ENCODE results near the gene RPL26. TPM values are rescaled to one million over a fixed set of nuclear protein-coding genes. Genes with fewer than 3 reads are reported as not detected.
"Not testable (repeated sequence)": the region's sequence is repeated elsewhere in the genome, so short reads cannot be mapped to it uniquely, and the experiment has no call there.

RPL26 gene
- total RNA-seq, 6 experiments from 2014 or later: 467 to 1,753 (median 509) TPM

GRCh38 chr17:8384801-8385378, 1.9 kb upstream of the RPL26 start:
- intact Hi-C loops (cut with DNase I): no loop called here
- Histone ChIP-seq H3K4me3 (no peak overlapping the region), H3K27me3 (no peaks in the 10 kb centered on the region), H3K36me3 (peaks cover 0 to 19% (median 9%) of the 10 kb centered on the region in 4 donors), H3K27ac (peak overlapping the region in 1 of 3 donors; percentile 33), H3K9me3 (no peaks in the 10 kb centered on the region), H3K4me1 (peaks cover 0 to 27% (median 10%) of the 10 kb centered on the region in 4 donors)
- TF ChIP-seq CTCF (IDR thresholded peaks at IDR 0.05) (no peak), POLR2A (IDR thresholded peaks at IDR 0.05) (no peak)
- DNase-seq (no peak), ATAC-seq (no peak)
- WGBS (ENCODE audit: insufficient coverage, low coverage, low lambda C conversion rate, missing lambda C conversion rate): 49% methylated on average over 6 of the region's 12 CpGs

GRCh38 chr17:8382880-8383142, 182 bp downstream of the RPL26 start:
- peaks cover 0 to 27% (median 10%) of the 10 kb centered on the region in 4 donors for H3K4me1 ChIP-seq
- WGBS (ENCODE audit: insufficient coverage, low coverage, low lambda C conversion rate, missing lambda C conversion rate): 0% methylated on average over 15 of the region's 15 CpGs

GRCh38 chr17:8382052-8382879, 727 bp downstream of the RPL26 start:
- no peak for TF ChIP-seq CTCF (IDR thresholded peaks at IDR 0.05)
- TF ChIP-seq POLR2A (IDR thresholded peaks at IDR 0.05): no peak
- H3K27me3 ChIP-seq: no peaks in the 10 kb centered on the region
- intact Hi-C loops (cut with DNase I): no loop called here
- DNase-seq (no peak), ATAC-seq (no peak)
- peak overlapping the region in 1 of 3 donors; percentile 75 for H3K27ac ChIP-seq
- WGBS (ENCODE audit: insufficient coverage, low coverage, low lambda C conversion rate, missing lambda C conversion rate): 21% methylated on average over 26 of the region's 27 CpGs
- H3K36me3 ChIP-seq: peaks cover 10 to 45% (median 27%) of the 10 kb centered on the region in 4 donors
- H3K4me3 ChIP-seq: peak overlapping the region; percentile 64 to 90 (median 73)
- H3K4me1 ChIP-seq: peaks cover 0 to 28% (median 13%) of the 10 kb centered on the region in 4 donors
- no peaks in the 10 kb centered on the region for H3K9me3 ChIP-seq

More at GRCh38 chr17:8382880-8383142, 182 bp downstream of the RPL26 start:
- Histone ChIP-seq H3K9me3 (no peaks in the 10 kb centered on the region), H3K4me3 (peak overlapping the region; percentile 64 to 90 (median 73)), H3K27ac (peak overlapping the region in 1 of 3 donors; percentile 75), H3K27me3 (no peaks in the 10 kb centered on the region), H3K36me3 (peaks cover 6 to 40% (median 26%) of the 10 kb centered on the region in 4 donors)
- ATAC-seq (peak in 3 of 4 donors; percentile 3 to 12 (median 4)), DNase-seq (no peak)
- intact Hi-C loops (cut with DNase I): no loop called here
- TF ChIP-seq CTCF (IDR thresholded peaks at IDR 0.05) (no peak), POLR2A (IDR thresholded peaks at IDR 0.05) (no peak)

GRCh38 chr17:8380049-8380448, 2.9 kb downstream of the RPL26 start:
- no peak for TF ChIP-seq CTCF (IDR thresholded peaks at IDR 0.05)
- Histone ChIP-seq H3K27ac (no peak overlapping the region), H3K9me3 (no peaks in the 10 kb centered on the region), H3K27me3 (no peaks in the 10 kb centered on the region), H3K4me1 (peaks cover 0 to 35% (median 18%) of the 10 kb centered on the region in 4 donors), H3K36me3 (peaks cover 10 to 48% (median 27%) of the 10 kb centered on the region in 4 donors), H3K4me3 (no peak overlapping the region)
- ATAC-seq (no peak), DNase-seq (no peak)
- 56% methylated on average over 3 of the region's 3 CpGs for WGBS (ENCODE audit: insufficient coverage, low coverage, low lambda C conversion rate, missing lambda C conversion rate)
- intact Hi-C loops (cut with DNase I): no loop called here

- intact Hi-C loops (cut with DNase I); H3K27me3 ChIP-seq; H3K27ac ChIP-seq; H3K4me3 ChIP-seq; H3K9me3 ChIP-seq; DNase-seq; ATAC-seq: not testable (repeated sequence)
- 75% methylated on average over 8 of the region's 8 CpGs for WGBS (ENCODE audit: insufficient coverage, low coverage, low lambda C conversion rate, missing lambda C conversion rate)
- H3K4me1 ChIP-seq: peaks cover 0 to 29% (median 18%) of the 10 kb centered on the region in 4 donors
- peaks cover 10 to 48% (median 27%) of the 10 kb centered on the region in 4 donors for H3K36me3 ChIP-seq
Observed at GRCh38 chr17:8378117-8378516, 4.9 kb downstream of the RPL26 start.

All from right lobe of liver (tissue), 6 donors.